Nephron (organoid): Measurements from ENCODE around the gene ACOXL.

Experiments used
- H3K27ac Mint-ChIP-seq, 3 experiments: 2 replicates each; pipeline ENCODE4 v1.8.0; 2020; ENCODE audit warnings: mixed read lengths in 3 of 3, mild to moderate bottlenecking in 2 of 3, moderate library complexity in 1 of 3
- H3K27me3 Mint-ChIP-seq: 2 replicates; pipeline ENCODE4 v1.8.0; 2021; ENCODE audit warnings: low read depth, mild to moderate bottlenecking, moderate library complexity, mixed read lengths
- H3K36me3 Mint-ChIP-seq: 2 replicates; pipeline ENCODE4 v1.8.0; 2020; ENCODE audit warnings: low read depth, mixed read lengths
- H3K4me1 Mint-ChIP-seq: 2 replicates; pipeline ENCODE4 v1.8.0; 2020; ENCODE audit warnings: mixed read lengths
- H3K4me3 Mint-ChIP-seq, 3 experiments: 2 replicates each; pipeline ENCODE4 v1.8.0; 2020; ENCODE audit warnings: mild to moderate bottlenecking in 3 of 3, mixed read lengths in 3 of 3, moderate library complexity in 2 of 3
- H3K9me3 Mint-ChIP-seq: 2 replicates; pipeline ENCODE4 v1.8.0; 2020; ENCODE audit warnings: mixed read lengths
- CTCF ChIP-seq, 3 experiments: fragments of 200-600 bp; sonication (generic); IDR thresholded peaks; one replicate each; pipeline ENCODE4 v1.5.0; 2021; ENCODE audit warnings: antibody characterized with exemption in 3 of 3; ENCODE audit not compliant: unreplicated experiment in 3 of 3

Gene ACOXL

GRCh38 chr2:110712737-110713136 lies 19.6 kb upstream of the ACOXL start:
- no peaks in the 10 kb centered on the region for H3K36me3 Mint-ChIP-seq
- peaks cover 22% of the 10 kb centered on the region for H3K27me3 Mint-ChIP-seq
- H3K27ac Mint-ChIP-seq, result no peak overlapping the region
- H3K9me3 Mint-ChIP-seq, result no peaks in the 10 kb centered on the region
- peaks cover 27% of the 10 kb centered on the region for H3K4me1 Mint-ChIP-seq
- no peak for TF ChIP-seq CTCF (IDR thresholded peaks at IDR 0.05; ENCODE audit: unreplicated experiment in 3 of 3)
- no peak overlapping the region for H3K4me3 Mint-ChIP-seq

- H3K9me3 Mint-ChIP-seq, result no peaks in the 10 kb centered on the region
- peaks cover 33% of the 10 kb centered on the region for H3K4me1 Mint-ChIP-seq
- TF ChIP-seq CTCF (IDR thresholded peaks at IDR 0.05; ENCODE audit: unreplicated experiment in 3 of 3), result no peak
- no peak overlapping the region for H3K4me3 Mint-ChIP-seq
- H3K27ac Mint-ChIP-seq, result peak overlapping the region; percentile 65 to 88 (median 78)
- H3K27me3 Mint-ChIP-seq, result peaks cover 12% of the 10 kb centered on the region
- H3K36me3 Mint-ChIP-seq, result no peaks in the 10 kb centered on the region
Measured at GRCh38 chr2:110713513-110714362, 18.6 kb upstream of the ACOXL start.

GRCh38 chr2:110714452-110715224 lies 17.7 kb upstream of the ACOXL start:
- Mint-ChIP-seq H3K36me3 (no peaks in the 10 kb centered on the region), H3K4me1 (peaks cover 33% of the 10 kb centered on the region), H3K4me3 (no peak overlapping the region), H3K27ac (peak overlapping the region; percentile 65 to 88 (median 78)), H3K27me3 (peaks cover 6% of the 10 kb centered on the region), H3K9me3 (no peaks in the 10 kb centered on the region)
- TF ChIP-seq CTCF (IDR thresholded peaks at IDR 0.05; ENCODE audit: unreplicated experiment in 3 of 3), result no peak

- H3K9me3 Mint-ChIP-seq, result no peaks in the 10 kb centered on the region
- no peak for TF ChIP-seq CTCF (IDR thresholded peaks at IDR 0.05; ENCODE audit: unreplicated experiment in 3 of 3)
- H3K4me3 Mint-ChIP-seq, result no peak overlapping the region
- peaks cover 12% of the 10 kb centered on the region for H3K27me3 Mint-ChIP-seq
- H3K36me3 Mint-ChIP-seq, result no peaks in the 10 kb centered on the region
- peaks cover 33% of the 10 kb centered on the region for H3K4me1 Mint-ChIP-seq
- H3K27ac Mint-ChIP-seq, result peak overlapping the region in 2 of 3 experiments; percentile 54 to 73
Measured at GRCh38 chr2:110716959-110717645, 15.3 kb upstream of the ACOXL start.

- Mint-ChIP-seq H3K36me3 (no peaks in the 10 kb centered on the region), H3K4me1 (peaks cover 33% of the 10 kb centered on the region), H3K9me3 (no peaks in the 10 kb centered on the region), H3K27me3 (peaks cover 11% of the 10 kb centered on the region), H3K27ac (peak overlapping the region; percentile 13 to 73 (median 54)), H3K4me3 (peak overlapping the region in 2 of 3 experiments; percentile 6 to 22)
- no peak for TF ChIP-seq CTCF (IDR thresholded peaks at IDR 0.05; ENCODE audit: unreplicated experiment in 3 of 3)
Measured at GRCh38 chr2:110717734-110718133, 14.6 kb upstream of the ACOXL start.
